AML-193 (cell line): ENCODE measurements around the gene FHDC1.

Experiments
- DNase-seq, 2 experiments: peaks; one replicate each; lab custom pipeline; 2025; lab: John Stamatoyannopoulos, UW

The FHDC1 gene

GRCh38 chr4:152935143-152935542 lies 980 bp upstream of the FHDC1 start:
- DNase-seq, result no peak

GRCh38 chr4:152936446-152937335 lies 568 bp downstream of the FHDC1 start:
- no peak for DNase-seq

- DNase-seq, result no peak
Measured at GRCh38 chr4:152937336-152938236, 1.5 kb downstream of the FHDC1 start.

- no peak for DNase-seq
Measured at GRCh38 chr4:152938237-152938947, 2.3 kb downstream of the FHDC1 start.

- no peak for DNase-seq
Measured at GRCh38 chr4:152939621-152940020, 3.5 kb downstream of the FHDC1 start.

- DNase-seq, result no peak
Measured at GRCh38 chr4:152940461-152940860, 4.3 kb downstream of the FHDC1 start.

- no peak for DNase-seq
Measured at GRCh38 chr4:152941411-152941810, 5.3 kb downstream of the FHDC1 start.

GRCh38 chr4:152942346-152942745 lies 6.2 kb downstream of the FHDC1 start:
- DNase-seq, result no peak

- DNase-seq, result no peak
Measured at GRCh38 chr4:152943672-152944071, 7.5 kb downstream of the FHDC1 start.

- no peak for DNase-seq
Measured at GRCh38 chr4:152944666-152945320, 8.7 kb downstream of the FHDC1 start.

- DNase-seq, result no peak
Measured at GRCh38 chr4:152945639-152946038, 9.5 kb downstream of the FHDC1 start.

GRCh38 chr4:152946446-152946845 lies 10.3 kb downstream of the FHDC1 start:
- DNase-seq, result no peak

- DNase-seq, result no peak
Measured at GRCh38 chr4:152947311-152947710, 11.2 kb downstream of the FHDC1 start.

- DNase-seq, result no peak
Measured at GRCh38 chr4:152949930-152950329, 13.8 kb downstream of the FHDC1 start.

- DNase-seq, result no peak
Measured at GRCh38 chr4:152950402-152951274, 14.5 kb downstream of the FHDC1 start.

GRCh38 chr4:152951348-152951747 lies 15.2 kb downstream of the FHDC1 start:
- no peak for DNase-seq

- no peak for DNase-seq
Measured at GRCh38 chr4:152953514-152953913, 17.4 kb downstream of the FHDC1 start.

- DNase-seq, result no peak
Measured at GRCh38 chr4:152954741-152955140, 18.6 kb downstream of the FHDC1 start.

GRCh38 chr4:152956147-152956546 lies 20.0 kb downstream of the FHDC1 start:
- DNase-seq, result no peak

GRCh38 chr4:152956650-152957436 lies 20.7 kb downstream of the FHDC1 start:
- no peak for DNase-seq
